Stimulated activated CD4-positive, alpha-beta T cell treated with anti-CD3 and anti-CD28 coated beads, Interleukin-2, amount 100 ng/mL, for 48 hours (primary cell): ENCODE measurements around the gene CACNA1G.

Source experiments
- DNase-seq, 2 donors: peaks; one replicate each; pipeline ENCODE4 v3.0.0-alpha.2; 2020

The CACNA1G gene

GRCh38 chr17:50635732-50635981 lies 75.1 kb downstream of the CACNA1G start:
- no peak for DNase-seq

DNA sequence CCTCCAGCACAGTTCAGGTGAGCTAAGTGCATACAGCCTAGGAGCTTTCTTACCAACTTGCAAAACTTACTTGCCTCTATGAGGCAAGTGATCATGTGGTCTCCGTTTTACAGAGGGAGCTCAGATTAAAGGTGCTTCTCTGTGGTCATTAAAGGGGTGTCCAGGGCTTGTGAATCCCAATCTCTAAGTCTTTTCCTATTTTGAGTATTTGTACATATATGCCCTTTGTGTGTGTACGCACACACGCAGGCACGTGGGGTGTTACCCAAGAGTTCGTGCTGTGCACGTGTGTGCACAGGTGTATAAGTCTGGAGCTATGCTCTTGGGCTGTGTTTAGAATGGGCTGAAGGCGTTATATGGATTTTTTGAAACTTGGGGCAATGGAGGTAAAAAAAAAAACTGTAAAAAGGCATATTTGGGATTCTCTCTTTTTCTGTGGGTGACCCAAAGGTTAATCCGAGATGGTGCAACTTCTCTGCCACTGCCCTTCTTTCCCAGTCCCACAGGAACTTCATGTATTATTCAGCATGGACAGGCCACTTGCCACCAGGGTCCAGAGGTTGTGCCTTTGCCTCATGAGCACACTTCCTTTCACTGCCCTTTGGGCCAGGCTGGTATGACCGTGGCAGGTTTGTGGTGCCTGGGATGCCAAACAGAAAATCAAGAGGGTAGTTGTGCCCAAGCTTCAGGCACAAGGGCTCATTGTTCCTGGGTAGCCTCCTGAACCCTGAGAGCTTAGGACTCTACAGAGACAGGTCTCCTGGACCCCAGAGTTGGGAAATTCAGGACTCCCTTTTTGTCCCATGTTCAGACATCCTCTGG lies 75.7 kb downstream of the CACNA1G start:
- no peak for DNase-seq

GRCh38 chr17:50636804-50637195 lies 76.3 kb downstream of the CACNA1G start:
- DNase-seq, result no peak

DNA sequence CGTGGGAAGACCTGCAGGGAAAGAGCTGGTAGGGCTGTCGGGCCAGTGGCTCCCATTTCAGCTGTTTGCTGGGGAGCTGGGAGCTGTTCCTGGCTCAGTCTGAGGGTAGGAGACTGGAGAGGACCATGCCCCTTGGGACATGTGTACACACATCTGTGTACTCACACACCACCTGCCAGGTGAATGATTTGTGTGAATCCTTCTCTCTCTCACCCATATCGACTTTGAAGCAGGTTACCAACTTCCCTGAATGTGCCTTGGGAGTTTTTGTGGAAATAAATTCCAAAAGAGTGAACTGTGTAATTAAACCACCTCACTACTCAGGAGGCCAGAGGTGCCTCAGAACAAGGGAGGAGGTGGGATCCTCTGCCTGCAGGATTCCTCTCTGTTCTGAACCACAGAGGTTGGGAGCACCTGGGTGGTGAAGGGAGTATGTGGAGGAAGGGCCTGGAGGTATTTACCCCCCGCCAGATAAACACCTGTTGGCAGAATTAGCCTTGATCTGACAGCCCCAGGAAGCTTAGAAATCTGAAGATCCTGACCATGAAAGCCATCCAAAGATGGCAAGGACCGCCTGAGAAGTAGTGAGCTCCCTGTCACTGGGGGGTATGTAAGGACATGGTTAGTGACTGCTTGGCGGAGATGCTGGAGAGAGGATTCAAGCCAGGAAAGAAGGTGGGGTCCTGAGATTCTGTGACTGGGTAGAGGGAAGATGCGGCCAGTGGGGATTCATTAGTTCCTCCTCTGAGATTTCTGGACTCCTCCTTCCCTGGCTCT lies 77.5 kb downstream of the CACNA1G start:
- DNase-seq, result no peak

DNA sequence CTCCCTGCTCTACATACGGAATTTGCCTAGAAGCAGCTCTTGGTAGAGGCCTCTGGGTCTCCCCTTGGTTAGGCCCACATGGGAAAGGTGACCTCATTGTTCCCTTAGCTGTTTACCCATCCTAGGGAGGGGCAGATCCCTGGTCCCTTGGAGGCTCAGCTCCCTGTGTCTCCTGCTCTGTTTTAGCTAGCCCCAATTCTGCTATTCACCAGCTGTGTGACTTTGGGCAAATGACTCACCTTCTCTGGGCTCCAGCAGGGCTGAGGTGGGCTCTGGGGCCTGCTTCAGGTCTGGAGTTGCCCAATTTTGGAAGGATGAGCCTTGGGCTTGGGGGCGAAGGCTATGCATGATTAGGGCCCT lies 78.1 kb downstream of the CACNA1G start:
- DNase-seq, result no peak

DNA sequence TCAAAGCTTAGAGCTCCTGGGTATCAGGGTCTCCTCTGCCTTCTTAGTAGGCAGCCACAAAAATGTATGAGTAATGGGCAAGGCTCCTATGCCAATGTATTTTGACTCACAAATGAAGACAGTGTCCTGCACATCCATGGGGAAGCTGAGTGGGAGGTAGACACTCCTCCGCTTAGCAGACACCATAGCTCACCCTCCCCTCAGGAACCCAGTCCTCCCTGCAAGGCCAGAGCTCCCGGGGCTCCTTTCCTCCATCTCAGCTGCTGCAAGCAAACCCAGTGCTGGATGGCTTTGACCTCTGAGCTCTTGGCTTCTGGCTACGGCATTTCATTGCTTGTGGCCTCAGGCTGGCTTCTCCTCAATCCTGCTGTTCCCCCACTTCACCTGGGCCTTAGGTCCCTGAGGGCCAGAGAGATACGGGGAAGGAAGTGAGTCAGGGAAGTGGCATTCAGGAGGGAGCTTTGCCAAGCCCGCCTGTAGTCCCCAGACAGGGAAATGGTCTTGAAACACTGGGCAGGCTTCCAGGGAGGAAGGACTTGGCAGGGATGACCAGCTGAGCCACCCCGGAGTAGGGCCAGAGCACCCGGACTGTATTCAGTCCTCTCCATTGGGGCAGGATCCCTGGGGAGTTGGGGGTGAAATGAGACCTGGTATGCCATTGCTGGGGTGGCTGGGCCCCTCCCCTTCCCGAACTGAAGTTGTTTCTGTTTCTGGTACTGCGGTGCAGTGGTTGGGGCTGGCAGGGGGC lies 78.6 kb downstream of the CACNA1G start:
- DNase-seq, result no peak

DNA sequence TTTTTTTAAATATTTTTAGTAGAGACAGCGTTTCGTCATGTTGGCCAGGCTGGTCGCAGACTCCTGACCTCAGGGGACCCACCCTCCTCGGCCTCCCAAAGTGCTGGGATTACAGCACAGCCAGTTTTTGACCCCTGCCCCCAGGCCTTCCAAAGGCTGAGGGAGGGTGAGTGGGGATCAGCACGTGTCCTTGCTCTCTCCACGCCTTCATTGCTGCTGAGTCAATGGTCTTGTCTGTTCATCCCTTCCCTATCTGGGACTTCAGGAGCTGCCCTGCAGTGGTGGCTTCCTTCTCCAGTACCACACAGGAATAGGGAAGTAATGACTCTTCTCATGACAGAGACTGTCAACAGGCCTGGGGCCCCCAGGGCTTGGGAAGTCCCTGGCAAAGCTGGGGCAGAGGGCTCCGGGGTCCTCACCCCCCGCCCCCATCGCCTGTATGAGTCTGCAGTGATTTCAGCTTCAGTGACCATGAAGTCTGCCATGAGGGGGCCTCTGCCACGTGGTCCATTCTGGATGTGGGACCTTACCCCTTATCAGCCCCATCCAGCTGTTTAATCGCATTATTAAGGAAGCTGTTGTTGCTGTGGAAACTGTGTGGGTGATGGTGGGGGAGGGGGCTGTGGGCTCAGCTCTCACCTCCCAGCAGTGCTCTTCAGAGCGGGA lies 80.3 kb downstream of the CACNA1G start:
- DNase-seq, result no peak

GRCh38 chr17:50641357-50641756 lies 80.8 kb downstream of the CACNA1G start:
- no peak for DNase-seq

GRCh38 chr17:50642071-50642721 lies 81.7 kb downstream of the CACNA1G start:
- no peak for DNase-seq

DNA sequence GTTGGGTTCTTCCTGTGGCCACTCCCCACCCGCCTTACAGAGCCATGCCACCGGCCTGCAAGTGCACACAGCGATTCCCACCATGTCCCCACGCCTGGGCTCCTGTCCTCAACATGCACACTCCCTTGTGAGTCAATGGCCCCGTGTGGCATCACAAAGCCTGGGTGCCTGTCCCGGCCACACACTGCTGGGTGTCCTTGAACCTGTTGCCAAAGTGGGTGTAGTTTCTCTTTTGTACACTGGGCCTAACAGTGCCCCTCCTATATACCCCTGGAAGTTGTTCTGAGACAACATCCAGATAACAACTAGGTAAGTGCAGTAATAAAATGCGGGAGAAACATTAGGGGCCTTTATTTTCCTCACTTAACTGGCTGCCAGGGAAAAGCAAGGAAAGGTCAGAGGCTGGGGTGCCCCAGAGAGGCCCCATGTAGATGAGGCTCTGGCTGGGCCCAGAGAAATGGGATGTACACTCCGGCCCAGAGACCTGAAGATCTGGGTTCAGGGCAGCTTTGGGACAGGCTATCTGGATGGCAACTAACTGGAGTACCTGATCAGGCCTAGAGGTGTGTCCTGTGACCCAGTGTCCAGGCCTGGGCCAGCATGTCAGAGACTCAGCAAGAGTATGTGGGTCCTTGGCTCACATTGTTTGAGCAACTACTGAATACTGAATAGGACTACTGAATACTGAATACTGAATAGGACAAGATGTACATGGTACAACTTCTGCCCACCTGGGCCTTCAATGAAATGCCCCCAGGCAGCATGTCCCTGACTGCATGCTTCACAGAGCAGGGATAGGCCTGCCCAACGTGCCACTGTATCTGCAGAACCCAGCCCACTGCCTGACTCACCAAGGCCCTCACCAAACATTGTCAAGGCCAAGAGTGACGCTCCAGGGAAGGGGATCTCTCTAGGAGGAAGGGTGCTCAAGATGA lies 82.5 kb downstream of the CACNA1G start:
- DNase-seq, result no peak

DNA sequence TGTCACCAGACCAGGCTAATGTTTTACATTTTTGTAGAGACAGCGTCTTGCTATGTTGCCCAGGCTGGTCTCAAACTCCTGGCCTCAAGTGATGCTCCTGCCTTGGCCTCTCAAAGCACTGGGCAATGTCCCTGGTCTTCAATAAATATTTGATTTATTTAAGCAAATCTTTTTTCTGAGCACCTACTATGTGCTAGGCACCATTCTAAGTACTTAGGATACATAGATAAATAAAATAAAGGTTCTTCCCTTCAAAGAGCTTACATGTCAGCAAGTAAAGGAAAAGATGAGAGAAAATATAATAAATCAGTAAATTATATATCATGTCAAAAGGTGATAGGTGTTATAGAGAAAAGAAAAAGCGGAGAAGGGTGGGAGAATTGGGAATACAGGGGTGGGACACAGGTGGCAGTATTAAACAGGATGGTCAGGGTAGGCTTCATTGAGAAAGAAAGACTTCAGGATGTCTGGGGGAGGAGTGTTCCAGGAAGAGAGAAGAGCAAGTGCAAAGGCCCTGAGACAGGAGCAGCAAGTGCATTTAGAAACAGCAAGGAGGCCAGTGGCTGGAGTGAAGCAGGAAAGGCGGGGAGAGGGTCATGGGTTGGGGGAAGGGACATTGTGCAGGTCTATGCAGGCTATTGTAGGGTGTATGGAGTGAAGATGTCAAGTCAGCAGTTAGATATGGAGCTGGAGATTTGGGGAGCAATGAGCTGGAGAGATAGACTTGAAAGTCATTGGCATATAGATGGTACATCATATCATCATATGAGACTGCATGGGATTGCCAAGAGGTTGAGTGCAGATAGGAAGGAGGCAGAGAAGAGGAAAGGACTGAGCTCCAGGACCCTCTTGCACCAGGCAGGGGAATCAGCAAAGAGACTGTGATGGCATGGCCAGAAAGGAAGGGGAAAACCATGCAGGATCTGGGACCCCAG lies 85.5 kb downstream of the CACNA1G start:
- DNase-seq, result no peak

GRCh38 chr17:50647187-50647586 lies 86.7 kb downstream of the CACNA1G start:
- DNase-seq, result no peak

- DNase-seq, result no peak
These were observed 88.8 kb downstream of the CACNA1G start for GRCh38 chr17:50649042-50649908.

DNA sequence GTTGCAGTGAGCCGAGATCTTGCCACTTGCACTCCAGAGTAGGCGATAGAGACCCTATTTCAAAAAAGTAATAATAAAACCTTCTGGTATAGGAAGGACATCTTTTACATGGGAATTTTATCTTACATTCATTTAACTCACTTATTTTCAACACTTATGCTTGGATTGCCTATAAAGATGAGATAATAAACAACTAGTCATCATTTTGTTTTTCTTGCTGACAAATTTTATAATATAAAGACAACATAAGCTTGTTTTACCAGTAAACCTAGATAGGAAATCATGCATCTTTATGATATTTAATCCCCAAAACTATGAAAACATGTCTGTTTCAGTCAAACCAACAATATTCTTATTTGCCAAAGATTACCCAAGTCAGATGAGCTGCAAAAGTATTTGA lies 91.1 kb downstream of the CACNA1G start:
- no peak for DNase-seq

GRCh38 chr17:50653738-50654137 lies 93.2 kb downstream of the CACNA1G start:
- DNase-seq, result no peak

- no peak for DNase-seq
These were observed 96.0 kb downstream of the CACNA1G start for GRCh38 chr17:50656509-50656908.

DNA sequence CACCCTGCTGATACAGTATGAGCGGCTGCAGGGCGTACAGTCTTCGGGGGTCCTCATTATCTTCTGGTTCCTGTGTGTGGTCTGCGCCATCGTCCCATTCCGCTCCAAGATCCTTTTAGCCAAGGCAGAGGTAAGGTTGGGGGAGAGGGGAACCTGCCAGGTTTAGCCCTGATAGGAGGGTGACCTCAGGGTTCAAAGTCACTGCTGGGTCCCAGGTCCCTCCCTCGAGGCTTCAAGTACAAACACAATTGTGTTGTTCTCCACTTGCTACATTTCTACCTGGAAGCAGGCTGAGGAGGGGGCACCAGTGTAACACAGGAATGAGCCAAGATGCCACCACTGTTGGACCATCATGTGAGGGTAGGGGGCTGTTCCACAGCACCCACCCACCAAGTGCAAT lies 96.5 kb downstream of the CACNA1G start:
- DNase-seq, result no peak

GRCh38 chr17:50657627-50658026 lies 97.1 kb downstream of the CACNA1G start:
- DNase-seq, result no peak

DNA sequence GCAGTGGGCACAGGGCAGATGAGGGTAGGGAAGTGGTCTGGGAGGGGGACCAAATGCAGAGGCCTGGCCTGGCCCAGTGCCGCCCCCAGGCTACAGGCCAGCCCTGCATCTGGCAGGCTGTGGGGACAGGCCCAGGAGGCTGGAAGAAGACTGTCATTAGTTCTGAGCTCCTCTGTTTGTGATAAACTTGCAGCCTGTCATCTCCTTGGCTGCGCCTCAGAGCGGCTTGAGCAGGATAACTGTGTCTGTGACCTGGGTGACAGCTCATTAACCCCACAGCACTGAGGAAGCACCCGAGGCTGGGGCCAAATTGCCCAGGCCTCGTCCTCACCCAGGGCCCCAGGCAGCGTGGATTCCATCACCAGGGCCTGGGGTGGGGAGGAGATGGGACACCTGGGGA lies 98.1 kb downstream of the CACNA1G start:
- DNase-seq, result no peak

DNA sequence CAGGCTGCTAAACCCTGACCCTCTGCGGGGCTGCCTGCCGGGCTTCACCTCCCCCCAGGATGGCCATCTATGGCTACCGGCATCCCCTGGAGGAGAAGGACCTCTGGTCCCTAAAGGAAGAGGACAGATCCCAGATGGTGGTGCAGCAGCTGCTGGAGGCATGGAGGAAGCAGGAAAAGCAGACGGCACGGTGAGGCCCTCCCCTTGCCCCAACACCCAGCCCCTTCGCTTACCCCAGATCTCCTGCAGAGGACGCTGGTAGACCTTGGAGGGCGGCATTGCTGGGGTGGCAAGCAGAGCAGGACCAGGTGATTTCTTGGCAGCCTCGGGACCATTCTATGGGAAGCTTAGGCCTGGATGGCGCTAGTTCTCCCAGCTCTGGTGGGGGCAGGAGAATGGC lies 98.7 kb downstream of the CACNA1G start:
- no peak for DNase-seq
